Activated CD8-positive, alpha-beta memory T cell treated with anti-CD3 and anti-CD28 coated beads for 36 hours (primary cell): Measurements from ENCODE around the gene DDR1. TPM values are rescaled to one million over a fixed set of nuclear protein-coding genes. Genes with fewer than 3 reads are reported as not detected.

Source experiments
- total RNA-seq, 2 experiments: library from RNA; stranded (reverse); gene quantifications; one replicate each; pipeline ENCODE4 v1.2.3, GENCODE V29; 2021

Gene DDR1
- total RNA-seq, 2 experiments from 2014 or later, result 8.6 to 8.7 TPM

Other genes with a start within 250 kb of the DDR1 start
- 10 to 100 TPM; 28.1 to 32.4 TPM for gene C6orf136, start 237.4 kb upstream of the DDR1 start, total RNA-seq
- 10 to 100 TPM; 44.0 to 46.8 TPM for gene DHX16, start 211.5 kb upstream of the DDR1 start, total RNA-seq
- 100 to 1,000 TPM; 146 to 149 TPM for gene PPP1R18, start 197.9 kb upstream of the DDR1 start, total RNA-seq
- 10 to 100 TPM; 26.9 to 27.1 TPM for gene NRM, start 193.5 kb upstream of the DDR1 start, total RNA-seq
- gene MDC1, start 167.2 kb upstream of the DDR1 start, total RNA-seq, result 10 to 100 TPM; 66.4 to 70.2 TPM
- gene TUBB, start 164.2 kb upstream of the DDR1 start, total RNA-seq, result 1,000 to 10,000 TPM; 1,549 to 1,571 TPM
- 100 to 1,000 TPM; 178 to 186 TPM for gene FLOT1, start 141.8 kb upstream of the DDR1 start, total RNA-seq
- 100 to 1,000 TPM; 312 to 322 TPM for gene IER3, start 140.0 kb upstream of the DDR1 start, total RNA-seq
- 10 to 100 TPM; 47.0 to 51.3 TPM for gene GTF2H4, start 23.7 kb downstream of the DDR1 start, total RNA-seq
- gene VARS2, start 29.7 kb downstream of the DDR1 start, total RNA-seq, result 10 to 100 TPM; 80.1 to 88.6 TPM
- not detected for gene SFTA2, start 47.7 kb downstream of the DDR1 start, total RNA-seq
- gene MUCL3, start 56.5 kb downstream of the DDR1 start, total RNA-seq, result not detected
- gene MUC21, start 99.2 kb downstream of the DDR1 start, total RNA-seq, result not detected
- not detected for gene MUC22, start 126.0 kb downstream of the DDR1 start, total RNA-seq
- gene C6orf15, start 228.1 kb downstream of the DDR1 start, total RNA-seq, result not detected
- gene PSORS1C1, start 230.3 kb downstream of the DDR1 start, total RNA-seq, result not detected
- not detected for gene CDSN, start 235.9 kb downstream of the DDR1 start, total RNA-seq